Activated CD8-positive, alpha-beta T cell treated with anti-CD3 and anti-CD28 coated beads, Interleukin-2, amount 10 ng/mL, durations not matched to agents 7 days and 5 days (primary cell): ENCODE measurements around the gene GPA33. TPM values are rescaled to one million over a fixed set of nuclear protein-coding genes. Genes with fewer than 3 reads are reported as not detected.

Experiments
- ATAC-seq: fragments of 150-1000 bp; cut with Tn5 transposase; one replicate; pipeline ENCODE4 v1.10.0; 2021; ENCODE audit warnings: moderate library complexity
- CTCF ChIA-PET: fragments of 350-600 bp; sonication (Branson Sonifier 250); formaldehyde crosslinking; loops from one replicate; lab custom pipeline; 2021; ENCODE audit warnings: antibody characterized with exemption; lab: Charles Lee
- POLR2A ChIA-PET: fragments of 350-600 bp; sonication (Branson Sonifier 250); formaldehyde crosslinking; loops from one replicate; lab custom pipeline; 2021; ENCODE audit warnings: antibody characterized with exemption; lab: Charles Lee
- DNase-seq: peaks from one replicate; pipeline ENCODE4 v3.0.0-alpha.2; 2020
- H3K27ac Mint-ChIP-seq: one replicate; pipeline ENCODE4 v1.8.0; 2021; ENCODE audit warnings: mild to moderate bottlenecking, mixed read lengths
- H3K27me3 Mint-ChIP-seq: one replicate; pipeline ENCODE4 v1.8.0; 2021; ENCODE audit warnings: low read depth, mixed read lengths
- H3K36me3 Mint-ChIP-seq: one replicate; pipeline ENCODE4 v1.8.0; 2021; ENCODE audit warnings: low read depth, mixed read lengths
- H3K4me1 Mint-ChIP-seq: one replicate; pipeline ENCODE4 v1.8.0; 2021; ENCODE audit warnings: low read depth, mixed read lengths
- H3K4me3 Mint-ChIP-seq: one replicate; pipeline ENCODE4 v1.8.0; 2021; ENCODE audit warnings: mild to moderate bottlenecking, mixed read lengths
- H3K9me3 Mint-ChIP-seq: one replicate; pipeline ENCODE4 v1.8.0; 2022; ENCODE audit warnings: mixed read lengths; ENCODE audit not compliant: insufficient read depth
- total RNA-seq, 2 experiments: library from RNA; stranded (reverse); gene quantifications; one replicate each; pipeline ENCODE4 v1.2.3, GENCODE V29; 2021

GPA33 gene
- total RNA-seq, 2 experiments from 2014 or later, result 0.16 to 0.24 TPM

DNA sequence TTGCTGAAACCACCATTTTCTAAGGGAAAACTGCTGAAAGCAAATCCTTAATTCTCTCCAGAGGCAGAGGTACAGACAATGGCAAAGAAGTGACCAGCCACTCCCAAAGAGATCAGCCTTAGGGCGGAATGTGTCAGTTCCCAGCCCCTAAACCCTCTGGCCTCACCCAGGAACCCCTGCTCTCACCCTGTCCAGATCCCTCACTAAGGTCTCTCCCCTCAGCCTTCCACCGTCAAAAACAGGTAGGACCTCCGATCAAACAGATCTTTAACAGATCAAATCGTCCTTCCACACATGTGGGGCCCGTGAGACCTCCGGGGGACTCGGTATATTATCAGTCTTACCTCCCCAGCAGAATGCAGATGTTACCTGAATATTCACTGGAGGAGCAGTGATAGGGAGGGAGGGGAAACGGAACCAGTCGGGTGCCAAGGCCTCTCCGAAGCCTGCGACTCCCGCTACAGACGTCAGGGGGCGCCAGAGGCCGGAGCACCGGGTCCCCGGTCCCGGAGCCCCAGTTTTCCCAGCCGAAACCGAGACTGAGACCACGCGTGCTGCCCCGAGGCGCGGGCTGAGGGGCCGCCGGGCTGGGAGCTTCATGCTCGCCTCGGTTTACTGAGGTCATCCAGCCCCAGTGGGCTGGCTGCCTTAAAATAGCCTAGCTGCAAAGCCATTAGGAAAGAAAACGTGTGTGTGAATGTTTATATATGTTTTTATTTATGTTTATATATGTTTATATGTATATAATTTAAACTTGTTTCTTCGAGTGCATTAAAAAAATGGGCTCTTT is 23.6 kb downstream of the GPA33 start:
- H3K4me3 Mint-ChIP-seq, result no peak overlapping the region
- H3K27ac Mint-ChIP-seq, result no peak overlapping the region
- no peaks in the 10 kb centered on the region for H3K36me3 Mint-ChIP-seq
- POLR2A ChIA-PET, result interaction anchor here (1.0 kb wide), 1 partner anchor 20 kb away, joined by 3 read pairs; no protein-coding TSS in a partner anchor
- CTCF ChIA-PET, result interaction anchor here (0.6 to 15.1 kb wide), 24 partner anchors 8 to 487 kb away, joined by 3 to 838 read pairs (median 5); partner anchors contain the start of genes CREG1, GPA33 and POU2F1
- peak; percentile 96 for ATAC-seq
- H3K9me3 Mint-ChIP-seq, result no peaks in the 10 kb centered on the region
- H3K4me1 Mint-ChIP-seq, result no peaks in the 10 kb centered on the region
- H3K27me3 Mint-ChIP-seq, result peaks cover 8% of the 10 kb centered on the region
- DNase-seq, result peak; percentile 83

DNA sequence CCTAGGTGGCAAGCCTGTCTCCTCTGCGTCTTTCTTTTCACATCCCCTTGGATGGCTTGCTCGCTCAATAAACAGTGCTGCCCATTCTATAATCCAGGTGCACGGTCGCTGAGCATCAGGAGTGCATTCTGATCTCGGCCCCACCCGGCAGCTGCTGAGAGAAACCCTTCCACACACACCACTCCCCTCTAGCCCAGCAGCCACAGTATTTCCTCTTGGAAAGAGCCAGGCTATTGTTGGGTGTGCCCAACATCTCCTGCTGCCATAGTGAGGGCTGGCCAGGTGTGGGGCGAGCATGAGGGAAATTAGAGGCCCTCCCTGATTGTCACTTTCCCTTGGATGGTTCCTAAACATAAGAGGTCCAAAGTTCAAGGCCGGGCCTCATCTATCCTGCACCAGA is 24.7 kb downstream of the GPA33 start:
- no peak overlapping the region for H3K4me3 Mint-ChIP-seq
- CTCF ChIA-PET, result interaction anchor here (0.9 to 15.1 kb wide), 7 partner anchors 14 to 476 kb away, joined by 4 to 838 read pairs (median 15); partner anchors contain the start of gene POU2F1
- H3K36me3 Mint-ChIP-seq, result no peaks in the 10 kb centered on the region
- no peaks in the 10 kb centered on the region for H3K9me3 Mint-ChIP-seq
- ATAC-seq (no peak), DNase-seq (no peak)
- POLR2A ChIA-PET, result interaction anchor here (1.3 kb wide), 1 partner anchor 155 kb away, joined by 7 read pairs; the partner anchor contains the start of gene POU2F1
- H3K27me3 Mint-ChIP-seq, result peaks cover 6% of the 10 kb centered on the region
- no peak overlapping the region for H3K27ac Mint-ChIP-seq
- no peaks in the 10 kb centered on the region for H3K4me1 Mint-ChIP-seq

DNA sequence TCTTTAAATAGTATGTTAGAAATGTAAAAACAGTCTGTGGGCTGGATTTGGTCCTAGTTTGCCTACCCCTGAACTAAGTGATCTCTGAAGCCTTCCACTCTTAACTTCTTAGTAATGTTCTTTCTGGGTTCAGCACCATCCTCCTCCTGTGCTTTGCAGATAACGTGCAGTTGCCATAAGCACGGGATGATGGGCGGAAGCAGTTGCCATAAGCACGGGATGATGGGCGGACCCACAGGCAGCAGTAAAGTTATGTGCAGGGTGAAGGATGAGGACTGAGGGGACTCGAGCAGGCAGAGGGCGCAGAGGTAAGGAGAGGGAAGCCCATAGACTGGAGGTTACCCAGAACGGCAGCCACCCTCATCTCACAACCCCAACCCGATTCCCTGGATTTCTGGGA is 25.6 kb downstream of the GPA33 start:
- H3K4me1 Mint-ChIP-seq, result no peaks in the 10 kb centered on the region
- no peak for ATAC-seq
- no peak overlapping the region for H3K27ac Mint-ChIP-seq
- no peak overlapping the region for H3K4me3 Mint-ChIP-seq
- POLR2A ChIA-PET, result interaction anchor here (1.3 kb wide), 1 partner anchor 156 kb away, joined by 7 read pairs; the partner anchor contains the start of gene POU2F1
- H3K36me3 Mint-ChIP-seq, result no peaks in the 10 kb centered on the region
- H3K27me3 Mint-ChIP-seq, result peaks cover 6% of the 10 kb centered on the region
- CTCF ChIA-PET, result interaction anchor here (1.4 to 15.1 kb wide), 5 partner anchors 56 to 491 kb away, joined by 3 to 838 read pairs (median 6); partner anchors contain the start of gene POU2F1
- no peaks in the 10 kb centered on the region for H3K9me3 Mint-ChIP-seq
- no peak for DNase-seq

DNA sequence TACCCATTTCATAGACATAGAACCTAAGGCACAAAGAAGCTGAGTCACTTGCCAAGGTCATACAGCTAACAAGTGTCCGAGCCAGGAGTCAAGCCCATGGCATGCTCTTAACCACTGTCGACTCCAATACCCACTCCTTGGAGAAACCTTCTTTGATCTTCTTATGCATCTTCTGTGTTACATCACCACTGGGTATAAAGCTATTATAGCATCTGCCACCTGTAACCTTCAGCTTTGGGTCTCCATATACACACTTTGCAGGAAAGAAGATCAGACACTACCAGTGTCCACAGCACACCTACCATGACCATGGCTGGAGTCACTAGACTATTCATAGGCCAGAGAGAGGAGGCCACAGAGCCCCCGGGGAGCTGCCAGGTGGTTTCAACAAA is 29.1 kb downstream of the GPA33 start:
- POLR2A ChIA-PET, result interaction anchor here (0.5 to 1.0 kb wide), 2 partner anchors 17 to 169 kb away, joined by 3 read pairs; no protein-coding TSS in a partner anchor
- H3K27ac Mint-ChIP-seq, result no peak overlapping the region

DNA sequence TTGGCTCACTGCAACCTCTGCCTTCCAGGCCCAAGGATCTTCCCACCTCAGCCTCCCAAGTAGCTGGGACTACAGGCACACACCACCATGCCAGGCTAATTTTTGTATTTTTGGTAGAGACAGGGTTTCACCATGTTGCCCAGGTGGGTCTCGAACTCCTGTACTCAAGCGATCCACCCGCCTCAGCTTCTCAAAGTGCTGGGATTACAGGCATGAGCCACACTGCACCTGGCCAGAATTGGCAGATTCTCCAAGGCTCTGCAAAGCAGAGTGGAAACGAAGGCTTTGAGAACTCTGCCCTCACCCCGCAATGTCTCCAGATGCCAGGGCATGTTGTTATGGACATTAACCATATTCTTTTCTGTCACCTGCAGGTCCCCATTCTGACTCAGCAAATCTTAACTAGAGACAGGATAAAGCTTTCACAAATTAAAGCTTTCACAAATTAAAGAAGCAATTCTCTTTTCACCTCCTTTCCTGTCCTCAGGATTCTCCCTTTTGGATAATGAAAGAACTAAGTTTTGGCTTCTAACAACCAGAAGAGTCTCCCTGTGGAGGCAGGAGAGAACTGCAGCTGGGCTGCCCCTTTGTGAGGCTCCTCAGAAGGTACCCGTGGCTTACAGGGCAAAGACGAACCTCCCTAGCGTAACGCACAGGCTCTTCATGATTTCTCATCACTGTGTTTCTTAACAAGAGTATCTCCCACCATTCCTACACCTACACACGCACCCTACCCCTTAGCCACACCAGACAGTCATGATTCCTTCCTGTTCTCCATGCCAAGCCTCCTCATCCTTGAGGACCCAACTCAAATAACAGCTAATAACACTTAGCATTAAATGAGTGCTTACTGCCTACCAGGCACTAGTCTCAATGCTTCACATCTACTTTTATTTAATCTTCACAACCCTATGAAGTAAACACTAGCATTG is 29.8 kb downstream of the GPA33 start:
- DNase-seq (no peak), ATAC-seq (no peak)
- ChIA-PET POLR2A (interaction anchor here (1.0 kb wide), 1 partner anchor 16 kb away, joined by 3 read pairs; no protein-coding TSS in a partner anchor), CTCF (interaction anchor here (0.6 to 15.1 kb wide), 48 partner anchors 9 to 533 kb away, joined by 3 to 838 read pairs (median 6); partner anchors contain the start of genes CREG1 and POU2F1)
- H3K4me1 Mint-ChIP-seq, result peaks cover 12% of the 10 kb centered on the region
- no peak overlapping the region for H3K27ac Mint-ChIP-seq
- H3K36me3 Mint-ChIP-seq, result no peaks in the 10 kb centered on the region
- peaks cover 6% of the 10 kb centered on the region for H3K27me3 Mint-ChIP-seq
- no peaks in the 10 kb centered on the region for H3K9me3 Mint-ChIP-seq
- no peak overlapping the region for H3K4me3 Mint-ChIP-seq

More for the DNA sequence above, 29.1 kb downstream of the GPA33 start:
- no peak overlapping the region for H3K4me3 Mint-ChIP-seq
- DNase-seq, result no peak
- peaks cover 12% of the 10 kb centered on the region for H3K4me1 Mint-ChIP-seq
- no peak for ATAC-seq
- H3K36me3 Mint-ChIP-seq, result no peaks in the 10 kb centered on the region
- H3K27me3 Mint-ChIP-seq, result peaks cover 6% of the 10 kb centered on the region
- CTCF ChIA-PET, result interaction anchor here (0.7 to 15.1 kb wide), 15 partner anchors 14 to 534 kb away, joined by 3 to 838 read pairs (median 8); partner anchors contain the start of gene POU2F1
- no peaks in the 10 kb centered on the region for H3K9me3 Mint-ChIP-seq

DNA sequence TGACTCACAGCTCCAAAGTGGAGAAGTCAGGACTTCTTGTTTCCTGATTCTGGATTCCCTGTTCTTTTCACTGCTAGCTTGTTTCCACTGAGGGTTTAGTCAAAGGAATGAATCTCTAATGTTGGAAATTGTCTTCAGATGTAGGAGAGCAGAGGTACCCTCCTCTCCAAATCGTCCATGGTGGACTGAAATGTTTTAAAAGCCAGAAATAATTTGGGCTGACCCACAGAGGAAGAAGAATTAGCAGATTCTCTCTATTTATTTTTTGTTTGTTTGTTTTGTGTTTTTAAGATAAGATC is 30.4 kb downstream of the GPA33 start:
- H3K27ac Mint-ChIP-seq, result no peak overlapping the region
- ATAC-seq (no peak), DNase-seq (no peak)
- no peaks in the 10 kb centered on the region for H3K9me3 Mint-ChIP-seq
- CTCF ChIA-PET, result interaction anchor here (0.6 to 15.1 kb wide), 56 partner anchors 9 to 496 kb away, joined by 3 to 838 read pairs (median 5); partner anchors contain the start of genes CREG1, ILDR2, POU2F1 and TADA1
- peaks cover 12% of the 10 kb centered on the region for H3K4me1 Mint-ChIP-seq
- H3K4me3 Mint-ChIP-seq, result no peak overlapping the region
- H3K36me3 Mint-ChIP-seq, result no peaks in the 10 kb centered on the region
- H3K27me3 Mint-ChIP-seq, result peaks cover 3% of the 10 kb centered on the region
- POLR2A ChIA-PET, result interaction anchor here (1.3 kb wide), 1 partner anchor 149 kb away, joined by 5 read pairs; no protein-coding TSS in a partner anchor

DNA sequence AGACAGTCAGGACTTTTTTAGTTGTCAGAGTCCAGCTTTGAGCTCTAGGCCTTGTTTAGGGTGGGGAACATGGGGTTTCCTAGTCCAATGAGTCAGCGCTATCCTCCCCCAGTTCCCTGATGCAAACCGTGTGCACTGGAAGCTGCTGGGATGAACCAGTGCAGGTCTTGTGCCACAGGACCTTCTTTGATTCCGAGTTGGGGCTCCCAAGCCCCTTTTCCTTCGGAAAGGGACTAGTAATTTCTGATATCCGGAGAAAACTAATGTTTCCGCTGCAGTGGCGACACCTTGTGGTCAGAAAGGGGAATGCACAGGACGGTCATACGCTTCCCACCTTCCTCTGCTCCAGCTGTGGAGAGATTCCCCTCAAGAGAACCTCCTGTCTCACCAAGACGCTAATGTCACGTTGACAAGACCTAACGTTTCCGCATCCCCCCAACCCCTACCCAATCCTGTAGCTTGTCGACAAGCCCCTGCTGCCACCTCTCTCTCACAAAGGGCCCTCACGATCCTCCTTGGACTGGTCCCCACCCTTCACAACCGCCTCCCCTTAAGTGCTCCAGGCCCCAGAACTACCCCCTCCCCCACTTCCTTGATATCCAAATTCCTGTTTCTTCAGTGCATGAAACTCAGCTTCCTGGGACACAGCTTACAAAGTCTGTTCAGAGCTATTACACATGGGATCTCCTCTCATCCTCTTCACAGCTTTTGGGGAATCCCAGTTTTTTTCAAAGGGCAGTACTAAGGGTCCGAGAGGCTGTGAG is 30.9 kb downstream of the GPA33 start:
- Mint-ChIP-seq H3K4me3 (no peak overlapping the region), H3K4me1 (peaks cover 12% of the 10 kb centered on the region), H3K9me3 (no peaks in the 10 kb centered on the region), H3K27ac (peak overlapping the region; percentile 21), H3K36me3 (no peaks in the 10 kb centered on the region), H3K27me3 (peaks cover 3% of the 10 kb centered on the region)
- ChIA-PET POLR2A (interaction anchor here (1.3 kb wide), 1 partner anchor 149 kb away, joined by 5 read pairs; no protein-coding TSS in a partner anchor), CTCF (interaction anchor here (0.6 to 15.1 kb wide), 78 partner anchors 8 to 1131 kb away, joined by 3 to 838 read pairs (median 5); partner anchors contain the start of genes CREG1, ILDR2, POGK and POU2F1)
- ATAC-seq, result peak; percentile 50
- DNase-seq, result peak; percentile 81

DNA sequence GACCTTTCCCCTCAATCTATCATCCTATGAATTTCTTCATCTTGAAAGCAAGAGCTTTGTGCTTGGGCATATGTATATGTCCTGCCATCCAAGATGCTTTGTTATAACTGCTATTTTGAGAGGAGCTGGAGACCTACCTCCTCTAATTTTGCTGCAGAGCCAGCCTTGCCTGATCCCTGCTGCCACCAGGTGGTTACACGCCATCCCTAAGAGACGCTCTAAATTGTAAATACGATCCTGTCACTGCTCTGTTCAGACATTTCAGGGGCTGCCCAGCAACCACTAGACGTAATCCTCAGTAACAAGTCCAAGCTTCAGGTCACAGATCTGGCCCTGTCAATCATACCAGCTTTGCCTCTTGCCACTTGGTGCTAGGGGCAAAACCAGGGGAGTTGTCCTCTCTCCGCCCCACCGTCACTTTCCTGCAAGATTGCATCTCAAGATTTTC is 32.9 kb downstream of the GPA33 start:
- DNase-seq, result peak; percentile 71
- peaks cover 12% of the 10 kb centered on the region for H3K4me1 Mint-ChIP-seq
- H3K27ac Mint-ChIP-seq, result no peak overlapping the region
- ATAC-seq, result peak; percentile 76
- no peaks in the 10 kb centered on the region for H3K9me3 Mint-ChIP-seq
- H3K4me3 Mint-ChIP-seq, result no peak overlapping the region
- H3K27me3 Mint-ChIP-seq, result peaks cover 3% of the 10 kb centered on the region
- no peaks in the 10 kb centered on the region for H3K36me3 Mint-ChIP-seq
- ChIA-PET POLR2A (interaction anchor here (0.8 kb wide), 2 partner anchors 83 to 141 kb away, joined by 3 to 5 read pairs; no protein-coding TSS in a partner anchor), CTCF (interaction anchor here (0.6 to 15.1 kb wide), 23 partner anchors 10 to 211 kb away, joined by 3 to 838 read pairs (median 4); partner anchors contain the start of genes POU2F1 and TADA1)

DNA sequence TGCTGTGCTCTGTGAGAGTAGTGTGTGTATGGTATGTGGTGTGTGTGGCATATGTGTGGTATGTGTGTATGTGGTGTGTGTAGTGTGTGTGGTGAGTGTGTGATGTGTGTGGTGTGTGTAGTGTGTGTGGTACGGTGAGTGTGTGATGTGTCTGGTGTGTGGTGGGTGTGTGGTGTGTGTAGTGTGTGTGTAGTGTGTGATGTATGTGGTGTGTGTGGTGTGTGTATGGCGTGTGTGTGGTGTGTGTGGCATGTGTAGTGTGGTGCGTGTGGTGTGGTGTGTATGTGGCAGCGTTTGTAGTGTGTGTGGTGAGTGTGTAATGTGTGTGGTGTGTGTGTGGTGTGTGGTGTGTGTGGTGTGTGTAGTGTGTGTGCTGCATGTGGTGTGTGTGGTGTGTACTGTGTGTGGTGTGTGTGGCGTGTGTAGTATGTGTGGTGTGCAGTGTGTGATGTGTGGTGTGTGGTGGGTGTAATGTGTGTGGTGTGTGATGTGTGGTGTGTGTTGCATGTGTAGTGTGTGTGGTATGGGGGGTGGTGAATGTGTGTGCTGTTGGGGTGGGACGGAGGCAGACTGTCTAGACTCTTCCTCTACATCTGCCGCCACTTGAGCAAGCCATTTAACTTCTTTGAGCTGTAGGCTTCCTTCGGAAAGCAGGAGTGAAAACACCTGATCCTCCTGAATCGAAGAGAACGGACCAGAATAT is 33.5 kb downstream of the GPA33 start:
- ChIA-PET POLR2A (interaction anchor here (0.8 kb wide), 3 partner anchors 82 to 146 kb away, joined by 3 to 5 read pairs (median 3); no protein-coding TSS in a partner anchor), CTCF (interaction anchor here (0.6 to 15.1 kb wide), 22 partner anchors 10 to 212 kb away, joined by 3 to 838 read pairs (median 4); partner anchors contain the start of genes POU2F1 and TADA1)
- Mint-ChIP-seq H3K9me3 (no peaks in the 10 kb centered on the region), H3K27me3 (peaks cover 3% of the 10 kb centered on the region), H3K27ac (no peak overlapping the region), H3K36me3 (no peaks in the 10 kb centered on the region), H3K4me1 (peaks cover 12% of the 10 kb centered on the region), H3K4me3 (no peak overlapping the region)
- ATAC-seq (peak; percentile 46), DNase-seq (no peak)
